ENCODE measurements around the gene QRFP. TPM values are rescaled to one million over a fixed set of nuclear protein-coding genes. Genes with fewer than 3 reads are reported as not detected.

Gene QRFP
- total RNA-seq, 1 donor from 2014 or later = not detected

DNA sequence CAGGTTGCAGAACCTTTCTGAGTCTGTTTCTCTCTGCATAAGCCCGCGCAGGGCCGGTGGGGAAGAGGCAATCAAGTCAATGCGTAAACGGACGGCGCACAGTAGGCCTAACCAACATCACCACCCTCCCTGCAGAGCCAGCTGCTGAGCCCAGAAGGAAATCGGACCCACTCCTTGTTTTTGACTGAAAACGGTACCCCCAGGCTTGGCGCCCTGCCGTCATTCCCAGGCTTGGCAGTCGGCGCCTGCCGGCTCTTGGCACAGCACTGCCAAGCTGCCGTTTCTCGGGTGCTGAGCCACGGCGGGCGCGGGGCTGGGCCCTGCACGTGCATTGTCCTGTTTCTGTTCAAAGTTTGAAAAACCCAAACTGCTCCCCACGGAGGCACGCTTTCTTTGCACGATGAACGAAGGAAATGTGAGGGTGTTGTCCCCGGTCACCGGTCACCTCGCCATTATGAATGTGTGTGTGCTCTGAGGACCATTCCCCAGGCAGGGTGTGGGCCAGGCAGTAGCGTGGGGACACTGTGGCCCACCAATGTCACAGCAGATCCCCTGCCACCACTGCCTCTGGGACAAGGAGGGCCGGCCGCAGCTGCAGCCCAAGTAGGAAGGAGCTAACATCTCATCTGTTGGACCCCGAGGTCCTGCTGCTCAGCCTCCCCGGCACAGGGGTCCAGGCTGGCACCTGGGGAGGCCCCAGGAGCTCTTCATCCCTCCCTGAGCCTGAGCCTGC, 22.4 kb upstream of the QRFP start:
- H3K9me3 ChIP-seq = no peaks in the 10 kb centered on the region
- no peaks in the 10 kb centered on the region for H3K4me1 ChIP-seq
- no peak overlapping the region for H3K4me3 ChIP-seq
- no peak for ATAC-seq
- DNase-seq = no peak
- no peaks in the 10 kb centered on the region for H3K36me3 ChIP-seq
- no peak overlapping the region for H3K27ac ChIP-seq
- intact Hi-C loops (cut with DNase I) = no loop called here
- TF ChIP-seq, protein P1, sequence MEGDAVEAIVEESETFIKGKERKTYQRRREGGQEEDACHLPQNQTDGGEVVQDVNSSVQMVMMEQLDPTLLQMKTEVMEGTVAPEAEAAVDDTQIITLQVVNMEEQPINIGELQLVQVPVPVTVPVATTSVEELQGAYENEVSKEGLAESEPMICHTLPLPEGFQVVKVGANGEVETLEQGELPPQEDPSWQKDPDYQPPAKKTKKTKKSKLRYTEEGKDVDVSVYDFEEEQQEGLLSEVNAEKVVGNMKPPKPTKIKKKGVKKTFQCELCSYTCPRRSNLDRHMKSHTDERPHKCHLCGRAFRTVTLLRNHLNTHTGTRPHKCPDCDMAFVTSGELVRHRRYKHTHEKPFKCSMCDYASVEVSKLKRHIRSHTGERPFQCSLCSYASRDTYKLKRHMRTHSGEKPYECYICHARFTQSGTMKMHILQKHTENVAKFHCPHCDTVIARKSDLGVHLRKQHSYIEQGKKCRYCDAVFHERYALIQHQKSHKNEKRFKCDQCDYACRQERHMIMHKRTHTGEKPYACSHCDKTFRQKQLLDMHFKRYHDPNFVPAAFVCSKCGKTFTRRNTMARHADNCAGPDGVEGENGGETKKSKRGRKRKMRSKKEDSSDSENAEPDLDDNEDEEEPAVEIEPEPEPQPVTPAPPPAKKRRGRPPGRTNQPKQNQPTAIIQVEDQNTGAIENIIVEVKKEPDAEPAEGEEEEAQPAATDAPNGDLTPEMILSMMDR (IDR thresholded peaks at IDR 0.05) = no peak
- H3K27me3 ChIP-seq = peaks cover 18% of the 10 kb centered on the region

DNA sequence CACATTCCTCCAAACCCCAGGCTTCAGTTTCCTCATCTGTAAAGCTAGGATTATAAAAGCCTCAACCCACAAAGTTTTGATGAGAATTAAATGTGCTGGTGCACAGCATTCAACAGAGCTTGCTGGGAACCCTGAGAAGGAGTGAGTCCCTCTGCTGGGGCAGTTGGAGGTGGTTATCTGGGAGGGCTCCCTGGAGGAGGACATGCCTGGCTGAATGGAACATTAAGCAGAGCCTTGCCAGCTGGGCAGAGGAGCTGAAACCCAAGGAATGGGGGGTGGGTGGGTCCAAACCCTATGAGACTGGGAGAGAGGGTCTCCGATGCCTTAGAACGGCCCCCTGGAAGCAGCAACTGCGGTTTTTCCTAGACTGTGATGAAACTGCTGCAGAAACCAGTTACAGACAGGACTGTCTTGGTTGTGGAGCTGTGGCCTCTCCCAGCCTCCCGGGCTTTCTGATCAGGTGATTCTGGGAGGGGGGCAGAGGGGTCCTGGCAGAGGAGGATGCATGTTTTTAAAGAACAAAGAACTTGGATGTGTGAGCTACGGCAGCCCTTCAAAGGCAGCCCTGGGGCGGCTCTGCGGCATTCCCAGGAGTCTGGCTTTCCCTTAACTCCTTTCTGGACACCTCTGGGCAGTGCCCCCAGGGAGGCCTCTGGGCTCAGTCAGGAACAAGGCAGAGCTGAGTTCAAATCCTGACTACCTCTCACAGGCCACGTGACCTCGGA, 21.7 kb upstream of the QRFP start:
- DNase-seq (no peak), ATAC-seq (no peak)
- no peaks in the 10 kb centered on the region for H3K4me1 ChIP-seq
- H3K27me3 ChIP-seq = peaks cover 11% of the 10 kb centered on the region
- H3K27ac ChIP-seq = no peak overlapping the region
- TF ChIP-seq, protein P1 (IDR thresholded peaks at IDR 0.05) = no peak
- no peaks in the 10 kb centered on the region for H3K36me3 ChIP-seq
- no peak overlapping the region for H3K4me3 ChIP-seq
- no peaks in the 10 kb centered on the region for H3K9me3 ChIP-seq
- intact Hi-C loops (cut with DNase I) = no loop called here

DNA sequence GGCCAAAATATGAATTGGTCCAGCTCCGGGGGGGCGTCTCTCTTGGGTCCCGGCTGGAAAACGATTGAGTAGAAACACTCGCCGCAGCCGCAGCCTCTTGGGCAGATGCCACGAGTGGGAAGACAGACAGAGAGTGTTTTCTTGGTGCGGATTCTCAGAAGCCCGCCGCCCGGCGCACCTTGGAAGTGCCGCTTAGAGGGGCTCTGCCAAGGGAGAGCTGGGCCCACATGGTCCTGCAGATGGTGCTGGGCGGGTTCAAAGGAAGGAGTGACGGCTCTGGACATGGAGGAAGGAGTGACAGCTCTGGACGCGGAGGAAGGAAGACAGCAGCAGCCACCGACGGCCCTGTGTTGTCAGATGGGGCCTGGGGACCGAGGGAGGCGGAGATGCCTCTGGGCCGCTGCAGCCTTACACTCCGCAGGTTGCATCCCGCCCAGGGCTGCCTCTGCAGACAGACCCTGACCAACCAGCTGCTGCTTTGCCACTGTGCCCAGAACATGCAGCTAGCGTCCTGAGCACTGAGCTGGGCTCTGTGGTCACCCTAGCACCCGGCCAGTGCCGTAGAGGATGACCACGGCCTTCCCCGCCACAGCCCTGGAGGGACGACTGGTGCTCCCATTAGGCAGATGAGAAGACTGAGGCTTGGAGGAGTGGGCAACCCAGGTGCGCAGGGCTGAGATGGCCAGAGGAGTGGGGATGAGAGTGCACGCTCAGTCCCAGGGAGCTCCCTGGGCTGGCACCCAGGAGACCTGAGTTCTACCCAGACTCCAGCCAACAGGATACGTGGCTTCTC, 20.8 kb upstream of the QRFP start:
- Histone ChIP-seq H3K27ac (no peak overlapping the region), H3K4me1 (no peaks in the 10 kb centered on the region), H3K9me3 (no peaks in the 10 kb centered on the region), H3K36me3 (no peaks in the 10 kb centered on the region), H3K4me3 (no peak overlapping the region), H3K27me3 (peaks cover 5% of the 10 kb centered on the region)
- ATAC-seq = no peak
- intact Hi-C loops (cut with DNase I) = no loop called here
- TF ChIP-seq, protein P1 (IDR thresholded peaks at IDR 0.05) = no peak
- no peak for DNase-seq

DNA sequence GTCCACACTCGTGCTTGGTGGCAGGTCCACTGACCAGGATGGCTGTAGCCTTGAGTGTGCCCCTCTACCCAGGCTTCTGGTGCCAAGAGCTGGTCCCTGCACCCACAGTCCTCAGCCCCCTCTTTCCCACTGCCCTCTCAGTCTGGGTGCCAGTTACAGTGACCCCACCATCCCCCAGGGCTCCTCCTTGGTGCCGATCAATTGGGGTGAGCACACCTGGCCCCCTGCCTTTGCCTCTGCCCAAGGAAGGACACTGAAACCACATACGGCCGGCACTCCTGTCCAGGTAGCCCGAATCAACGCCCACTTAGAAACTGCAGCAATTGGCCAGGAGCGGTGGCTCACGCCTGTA, 18.5 kb upstream of the QRFP start:
- TF ChIP-seq, protein P1 (IDR thresholded peaks at IDR 0.05) = no peak
- Histone ChIP-seq H3K9me3 (no peaks in the 10 kb centered on the region), H3K27ac (no peak overlapping the region), H3K4me1 (no peaks in the 10 kb centered on the region), H3K36me3 (no peaks in the 10 kb centered on the region), H3K27me3 (no peaks in the 10 kb centered on the region), H3K4me3 (no peak overlapping the region)
- ATAC-seq = no peak
- intact Hi-C loops (cut with DNase I) = no loop called here
- DNase-seq = no peak

DNA sequence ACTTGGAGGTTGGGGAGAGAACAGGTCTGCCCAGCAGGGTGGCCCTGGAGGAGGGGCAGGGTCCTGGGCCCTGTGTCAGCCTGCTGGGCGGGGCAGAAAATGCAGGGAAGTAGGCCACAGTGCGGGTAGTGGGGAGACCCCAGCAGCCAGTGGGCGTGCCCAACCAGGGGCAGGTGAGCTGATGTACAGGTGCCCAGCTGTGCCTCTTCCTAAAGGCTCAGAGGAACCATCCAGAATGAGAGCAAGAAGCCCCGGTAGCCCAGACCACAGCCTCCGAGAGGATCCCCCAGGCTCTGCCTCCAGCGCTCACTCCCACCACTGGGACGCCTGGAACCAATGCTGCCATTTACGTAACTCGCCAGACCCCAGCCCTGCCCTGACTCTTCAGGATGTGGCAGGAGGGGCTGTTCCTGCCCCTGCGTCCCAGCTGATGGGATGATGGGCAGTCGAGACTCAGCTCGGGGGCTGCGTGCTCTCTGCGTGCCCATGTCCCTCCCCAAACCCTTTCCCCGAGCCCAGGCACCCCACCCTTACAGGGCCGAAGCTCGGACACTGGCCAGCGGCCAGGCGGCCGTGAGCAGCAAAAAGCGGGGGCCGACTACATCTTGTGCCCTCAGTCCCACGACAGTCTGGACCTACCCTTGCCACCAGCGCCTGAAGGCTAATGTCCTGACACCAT, 17.9 kb upstream of the QRFP start:
- intact Hi-C loops (cut with DNase I) = no loop called here
- ATAC-seq = no peak

More for the DNA sequence above, 17.9 kb upstream of the QRFP start:
- Histone ChIP-seq H3K36me3 (no peaks in the 10 kb centered on the region), H3K9me3 (no peaks in the 10 kb centered on the region), H3K27ac (no peak overlapping the region), H3K4me3 (no peak overlapping the region), H3K27me3 (no peaks in the 10 kb centered on the region), H3K4me1 (no peaks in the 10 kb centered on the region)
- no peak for DNase-seq
- TF ChIP-seq, protein P1 (IDR thresholded peaks at IDR 0.05) = no peak
